Measurements from ENCODE around the gene IFNAR1.

DNA sequence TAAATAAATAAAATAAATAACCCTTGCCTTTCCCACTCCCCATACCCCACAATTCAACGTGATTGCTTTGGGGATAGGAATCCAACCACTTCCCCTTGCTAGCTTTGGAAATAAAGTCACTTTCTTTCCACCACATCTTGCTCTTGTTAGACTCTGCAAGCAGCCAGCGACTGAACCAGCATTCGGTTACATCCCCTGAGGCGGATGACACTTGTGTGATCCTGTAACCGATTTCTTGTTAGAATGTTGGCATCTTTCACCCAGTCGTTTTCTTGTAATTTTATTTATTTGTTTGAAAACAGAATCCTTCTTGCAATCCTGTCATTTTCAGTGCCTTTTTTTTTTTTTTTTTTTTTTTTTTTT lies 76.8 kb downstream of the IFNAR1 start:
- TF ChIP-seq CTCF (IDR thresholded peaks at IDR 0.05) (no peak), EZH2 (IDR thresholded peaks at IDR 0.05; ENCODE audit: borderline replicate concordance, insufficient read depth, low read depth, low read length, poor library complexity, severe bottlenecking) (no peak)
